D721Med (cell line): ENCODE results near the gene ELOVL3.

Source experiments
- DNase-seq: peaks from one replicate; pipeline ENCODE4 v3.0.0; 2011; ENCODE audit warnings: low spot score; ENCODE audit not compliant: insufficient read length
- FAIRE-seq: peaks from 2 replicates; lab custom pipeline; 2011; peaks lifted over from hg19 to GRCh38; lab: Jason Lieb, UNC
- CTCF ChIP-seq: IDR thresholded peaks from 2 replicates; pipeline ENCODE4 v1.5.1; 2012; ENCODE audit warnings: mild to moderate bottlenecking, control low read depth; ENCODE audit not compliant: insufficient read depth; ENCODE audit errors: missing control alignments

Gene ELOVL3

GRCh38 chr10:102191956-102192355 lies 34.1 kb upstream of the ELOVL3 start:
- FAIRE-seq (no peak), DNase-seq (no peak)
- TF ChIP-seq CTCF: no peak

GRCh38 chr10:102195296-102195870 lies 30.7 kb upstream of the ELOVL3 start:
- FAIRE-seq: no peak
- no peak for TF ChIP-seq CTCF
- no peak for DNase-seq

GRCh38 chr10:102196893-102197292 lies 29.2 kb upstream of the ELOVL3 start:
- DNase-seq: no peak
- no peak for FAIRE-seq
- no peak for TF ChIP-seq CTCF

- FAIRE-seq (no peak), DNase-seq (no peak)
- TF ChIP-seq CTCF: no peak
Observed at GRCh38 chr10:102198027-102198426, 28.1 kb upstream of the ELOVL3 start.

- FAIRE-seq: no peak
- TF ChIP-seq CTCF: no peak
- DNase-seq: no peak
Observed at GRCh38 chr10:102200751-102201640, 25.1 kb upstream of the ELOVL3 start.

- FAIRE-seq (no peak), DNase-seq (no peak)
- no peak for TF ChIP-seq CTCF
Observed at GRCh38 chr10:102202386-102202785, 23.7 kb upstream of the ELOVL3 start.
